ENCODE results near the gene UGP2.

DNA sequence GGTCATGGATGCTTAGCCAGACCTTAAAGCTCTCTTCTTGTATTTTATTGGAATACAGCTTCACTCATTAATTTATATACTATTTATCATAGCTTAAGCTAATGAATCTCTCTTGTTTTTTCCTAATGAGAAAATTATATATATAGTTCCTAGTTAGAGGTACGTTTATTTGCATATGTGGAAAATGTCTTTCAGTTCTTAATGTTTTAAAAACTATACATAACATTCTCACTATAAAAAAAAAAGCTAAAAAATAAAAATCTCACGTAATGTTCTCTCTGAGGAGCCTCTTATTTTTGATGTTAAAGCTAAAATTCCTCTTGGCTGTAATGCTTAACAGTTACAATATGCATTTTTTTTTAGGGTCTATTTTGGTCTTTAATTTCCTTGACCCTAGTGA lies 16.6 kb downstream of the UGP2 start:
- no peak for TF ChIP-seq POLR2A (IDR thresholded peaks at IDR 0.05; ENCODE audit: low read length)
- TF ChIP-seq GATA1 (IDR thresholded peaks at IDR 0.05; ENCODE audit: low read depth, low read length) = no peak

All from erythroblast (primary cell).